Measurements from ENCODE around the gene GOLGA8J. TPM values are rescaled to one million over a fixed set of nuclear protein-coding genes. Genes with fewer than 3 reads are reported as not detected.

Gene GOLGA8J
- total RNA-seq, 1 experiment from 2014 or later: not detected

DNA sequence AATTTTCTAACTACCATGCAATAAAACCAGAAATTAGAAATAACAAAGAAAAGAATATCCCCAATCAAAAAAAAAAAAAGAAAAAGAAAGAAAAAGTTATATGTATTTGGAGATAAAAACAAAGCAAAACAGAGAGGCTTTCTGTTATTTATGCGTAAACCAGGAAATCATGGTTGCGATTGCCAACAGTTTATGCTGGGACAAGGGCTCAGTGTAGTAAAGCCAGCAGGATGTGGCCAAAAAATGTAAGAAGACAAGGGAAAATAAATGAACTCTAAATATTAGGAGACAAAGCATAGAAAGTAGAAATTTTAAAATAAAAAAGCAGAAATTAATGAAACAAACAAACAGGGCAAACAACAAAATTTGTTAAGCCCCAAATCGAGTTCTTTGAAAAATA is 27.2 kb upstream of the GOLGA8J start:
- ChIA-PET CTCF (no interaction called here), POLR2A (no interaction called here), RAD21 (ENCODE audit: low non-redundant PET in 1 of 2, low total read pairs in 2 of 2, uncharacterized antibody in 2 of 2, unreplicated experiment in 2 of 2) (no interaction called here)
- no peak overlapping the region for H3K4me3 ChIP-seq (replicated peaks in 1 of 2; ENCODE audit: low read depth in 1 of 2, low read length in 2 of 2)
- intact Hi-C loops (cut with micrococcal nuclease): loop anchor here (5.0 kb wide), 1 partner anchor 388 kb away; no protein-coding TSS in a partner anchor
- no peak for DNase-seq (ENCODE audit: low read depth, low spot score)
- BruUV-seq (replicated peaks): no TSS peak
- no peak for ATAC-seq
- no peak overlapping the region for H3K4me2 ChIP-seq (ENCODE audit: low read length)
- no peaks in the 10 kb centered on the region for H3K79me2 ChIP-seq (ENCODE audit: insufficient read depth, low read length)
- no peaks in the 10 kb centered on the region for H3K27me3 ChIP-seq (ENCODE audit: insufficient read depth, low read length)
- H3K36me3 ChIP-seq (ENCODE audit: control insufficient read depth in 1 of 2, insufficient read depth in 2 of 2, low read length in 2 of 2): no peaks in the 10 kb centered on the region
- no peak for TF ChIP-seq MAX (IDR thresholded peaks at IDR 0.05)
- TF ChIP-seq FOSL1 (IDR thresholded peaks at IDR 0.05; ENCODE audit: low read depth): no peak
- no peak for TF ChIP-seq EGR1 (IDR thresholded peaks at IDR 0.05; ENCODE audit: low read depth)
- TF ChIP-seq SP1 (IDR thresholded peaks at IDR 0.05; ENCODE audit: low read depth): no peak
- no peaks in the 10 kb centered on the region for H3K9me3 ChIP-seq (ENCODE audit: control insufficient read depth in 1 of 2, insufficient read depth in 1 of 2, low read depth in 1 of 2, low read length in 2 of 2)
- H3K9me2 ChIP-seq (ENCODE audit: insufficient read depth): no peaks in the 10 kb centered on the region
- no peaks in the 10 kb centered on the region for H3K4me1 ChIP-seq (ENCODE audit: control insufficient read depth in 1 of 2, insufficient read depth in 2 of 2, low read length in 2 of 2)
- no peak overlapping the region for H2AFZ ChIP-seq (ENCODE audit: low read depth, low read length, poor library complexity, severe bottlenecking)
- H4K20me1 ChIP-seq (ENCODE audit: insufficient read depth): no peaks in the 10 kb centered on the region
- no peak overlapping the region for H3K9ac ChIP-seq (ENCODE audit: low read length)
- H3K27ac ChIP-seq (ENCODE audit: low read depth, low read length): no peak overlapping the region

DNA sequence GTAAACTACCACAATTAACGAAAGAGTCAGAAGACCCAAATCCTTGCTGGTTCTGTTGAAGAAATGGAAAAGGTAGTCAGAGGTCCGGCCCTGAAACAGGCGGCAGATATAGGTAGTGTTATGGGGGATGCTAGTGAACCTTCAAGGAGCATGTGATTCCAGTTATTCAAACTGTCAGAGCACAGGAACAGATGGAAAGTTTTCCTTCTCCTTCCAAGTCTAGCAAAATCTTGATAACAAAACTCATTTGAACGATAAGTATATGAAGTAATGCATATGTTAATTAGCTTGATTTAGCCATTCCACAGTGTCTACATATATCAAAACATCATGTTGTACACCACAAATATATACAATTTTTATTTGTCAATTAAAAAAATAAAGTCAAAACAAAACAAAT is 26.6 kb upstream of the GOLGA8J start:
- Histone ChIP-seq H3K9me3 (ENCODE audit: control insufficient read depth in 1 of 2, insufficient read depth in 1 of 2, low read depth in 1 of 2, low read length in 2 of 2) (no peaks in the 10 kb centered on the region), H3K4me3 (replicated peaks in 1 of 2; ENCODE audit: low read depth in 1 of 2, low read length in 2 of 2) (no peak overlapping the region), H3K9me2 (ENCODE audit: insufficient read depth) (no peaks in the 10 kb centered on the region), H3K36me3 (ENCODE audit: control insufficient read depth in 1 of 2, insufficient read depth in 2 of 2, low read length in 2 of 2) (no peaks in the 10 kb centered on the region), H3K79me2 (ENCODE audit: insufficient read depth, low read length) (no peaks in the 10 kb centered on the region), H3K27ac (ENCODE audit: low read depth, low read length) (no peak overlapping the region), H3K4me2 (ENCODE audit: low read length) (no peak overlapping the region), H3K27me3 (ENCODE audit: insufficient read depth, low read length) (no peaks in the 10 kb centered on the region), H3K9ac (ENCODE audit: low read length) (no peak overlapping the region), H4K20me1 (ENCODE audit: insufficient read depth) (no peaks in the 10 kb centered on the region), H3K4me1 (ENCODE audit: control insufficient read depth in 1 of 2, insufficient read depth in 2 of 2, low read length in 2 of 2) (no peaks in the 10 kb centered on the region), H2AFZ (ENCODE audit: low read depth, low read length, poor library complexity, severe bottlenecking) (peak overlapping the region; percentile 15)
- intact Hi-C loops (cut with micrococcal nuclease): loop anchor here (5.0 kb wide), 1 partner anchor 389 kb away; no protein-coding TSS in a partner anchor
- ChIA-PET CTCF (no interaction called here), RAD21 (ENCODE audit: low non-redundant PET in 1 of 2, low total read pairs in 2 of 2, uncharacterized antibody in 2 of 2, unreplicated experiment in 2 of 2) (no interaction called here), POLR2A (no interaction called here)
- ATAC-seq (no peak), DNase-seq (ENCODE audit: low read depth, low spot score) (no peak)
- BruUV-seq (replicated peaks): no TSS peak
- TF ChIP-seq EZH2phosphoT487 (IDR thresholded peaks at IDR 0.05; ENCODE audit: borderline replicate concordance): no peak
- TF ChIP-seq SP1 (IDR thresholded peaks at IDR 0.05; ENCODE audit: low read depth): no peak
- no peak for TF ChIP-seq ZFX (IDR thresholded peaks at IDR 0.05)
- TF ChIP-seq FOSL1 (IDR thresholded peaks at IDR 0.05; ENCODE audit: low read depth): no peak
- no peak for TF ChIP-seq ZNF274 (IDR thresholded peaks at IDR 0.05; ENCODE audit: low read depth, low read length)
- TF ChIP-seq SRF (IDR thresholded peaks at IDR 0.05; ENCODE audit: low read depth): no peak
- TF ChIP-seq REST (IDR thresholded peaks at IDR 0.05; ENCODE audit: low read depth): no peak
- TF ChIP-seq, protein P1, sequence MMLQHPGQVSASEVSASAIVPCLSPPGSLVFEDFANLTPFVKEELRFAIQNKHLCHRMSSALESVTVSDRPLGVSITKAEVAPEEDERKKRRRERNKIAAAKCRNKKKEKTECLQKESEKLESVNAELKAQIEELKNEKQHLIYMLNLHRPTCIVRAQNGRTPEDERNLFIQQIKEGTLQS (IDR thresholded peaks at IDR 0.05): no peak
- TF ChIP-seq ELF1 (IDR thresholded peaks at IDR 0.05; ENCODE audit: borderline replicate concordance, low read depth): no peak
- TF ChIP-seq POLR2A (IDR thresholded peaks at IDR 0.05; ENCODE audit: borderline replicate concordance, extremely low read depth, insufficient read depth, insufficient read length): no peak
- TF ChIP-seq EZH2 (IDR thresholded peaks at IDR 0.05): no peak
- no peak for TF ChIP-seq ZBTB33 (IDR thresholded peaks at IDR 0.05; ENCODE audit: extremely low read depth, insufficient replicate concordance, low read length)
- no peak for TF ChIP-seq TCF7L2 (IDR thresholded peaks at IDR 0.05; ENCODE audit: borderline replicate concordance, extremely low read depth, insufficient read depth, insufficient read length)
- no peak for TF ChIP-seq SIN3A (IDR thresholded peaks at IDR 0.05; ENCODE audit: low read depth)
- no peak for TF ChIP-seq JUND (IDR thresholded peaks at IDR 0.05)
- no peak for TF ChIP-seq CBX3 (IDR thresholded peaks at IDR 0.05; ENCODE audit: low read depth)

Measured in HCT116 (cell line).